IMR-90 (cell line): Measurements from ENCODE around the gene ZNF484.

Experiments used
- CHD1 ChIP-seq: IDR thresholded peaks from 2 replicates; pipeline ENCODE4 v1.6.1; 2012; ENCODE audit warnings: low read depth, low read length, improper control_type of control experiment
- MAZ ChIP-seq: IDR thresholded peaks from 2 replicates; pipeline ENCODE4 v1.6.1; 2012; ENCODE audit warnings: low read depth, mild to moderate bottlenecking, low read length, improper control_type of control experiment, moderate library complexity, borderline replicate concordance
- POLR2A ChIP-seq: IDR thresholded peaks from 2 replicates; pipeline ENCODE4 v1.6.1; 2012; ENCODE audit warnings: mild to moderate bottlenecking, low read depth, low read length
- RCOR1 ChIP-seq: IDR thresholded peaks from 2 replicates; pipeline ENCODE4 v1.6.1; 2012; ENCODE audit warnings: mild to moderate bottlenecking, low read length, improper control_type of control experiment; ENCODE audit not compliant: insufficient replicate concordance
- TF ChIP-seq, protein P1 (sequence below): fragments of 150-350 bp; IDR thresholded peaks from 2 replicates; pipeline ENCODE4 v1.6.1; 2017; ENCODE audit warnings: mild to moderate bottlenecking, antibody characterized with exemption, low read length, low read depth
- TF ChIP-seq, protein P2 (sequence below): conservative IDR thresholded peaks from 2 replicates; pipeline ENCODE4 v1.5.1; 2012; ENCODE audit warnings: mild to moderate bottlenecking, low read depth, low read length, improper control_type of control experiment

DNA sequence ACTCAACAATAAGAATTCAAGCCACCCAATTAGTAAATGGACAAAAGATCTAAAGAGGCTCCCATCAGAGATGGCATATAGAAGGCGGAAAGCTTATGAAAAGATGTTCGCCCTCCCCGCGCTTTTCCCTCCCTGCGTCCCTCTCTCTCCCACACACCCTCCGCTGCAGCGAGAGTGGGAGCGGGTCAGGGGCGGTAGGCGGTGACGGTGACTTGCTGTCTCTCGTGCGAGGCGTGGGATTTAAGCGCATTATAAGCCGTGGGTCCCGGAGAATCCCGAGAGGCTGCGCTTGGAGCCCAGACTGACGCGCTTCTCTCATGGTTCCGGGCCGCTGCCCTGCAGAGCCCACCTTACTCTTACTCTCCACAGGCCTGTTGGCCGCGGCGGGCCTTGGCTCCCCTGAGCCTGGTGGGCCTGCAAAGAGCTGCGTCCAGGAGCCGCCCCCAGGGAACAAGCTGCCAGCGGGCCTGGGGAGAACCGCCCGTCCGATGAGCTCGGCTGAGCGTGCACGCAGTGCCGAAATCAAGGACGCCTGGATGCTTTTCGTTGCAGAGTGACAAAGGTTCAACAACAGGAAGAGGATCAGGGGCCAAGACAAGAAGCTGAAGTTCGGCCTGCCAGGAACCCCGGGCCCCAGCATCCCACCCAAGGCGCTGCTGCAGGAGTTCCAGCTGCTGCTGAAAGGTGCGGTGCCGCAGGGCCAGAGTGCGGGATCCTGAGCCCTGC, 70.6 kb downstream of the ZNF484 start:
- TF ChIP-seq POLR2A (no peak), MAZ (no peak), RCOR1 (no peak), CHD1 (no peak)
- TF ChIP-seq, protein P1, sequence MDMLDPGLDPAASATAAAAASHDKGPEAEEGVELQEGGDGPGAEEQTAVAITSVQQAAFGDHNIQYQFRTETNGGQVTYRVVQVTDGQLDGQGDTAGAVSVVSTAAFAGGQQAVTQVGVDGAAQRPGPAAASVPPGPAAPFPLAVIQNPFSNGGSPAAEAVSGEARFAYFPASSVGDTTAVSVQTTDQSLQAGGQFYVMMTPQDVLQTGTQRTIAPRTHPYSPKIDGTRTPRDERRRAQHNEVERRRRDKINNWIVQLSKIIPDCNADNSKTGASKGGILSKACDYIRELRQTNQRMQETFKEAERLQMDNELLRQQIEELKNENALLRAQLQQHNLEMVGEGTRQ = no peak
- TF ChIP-seq, protein P2, sequence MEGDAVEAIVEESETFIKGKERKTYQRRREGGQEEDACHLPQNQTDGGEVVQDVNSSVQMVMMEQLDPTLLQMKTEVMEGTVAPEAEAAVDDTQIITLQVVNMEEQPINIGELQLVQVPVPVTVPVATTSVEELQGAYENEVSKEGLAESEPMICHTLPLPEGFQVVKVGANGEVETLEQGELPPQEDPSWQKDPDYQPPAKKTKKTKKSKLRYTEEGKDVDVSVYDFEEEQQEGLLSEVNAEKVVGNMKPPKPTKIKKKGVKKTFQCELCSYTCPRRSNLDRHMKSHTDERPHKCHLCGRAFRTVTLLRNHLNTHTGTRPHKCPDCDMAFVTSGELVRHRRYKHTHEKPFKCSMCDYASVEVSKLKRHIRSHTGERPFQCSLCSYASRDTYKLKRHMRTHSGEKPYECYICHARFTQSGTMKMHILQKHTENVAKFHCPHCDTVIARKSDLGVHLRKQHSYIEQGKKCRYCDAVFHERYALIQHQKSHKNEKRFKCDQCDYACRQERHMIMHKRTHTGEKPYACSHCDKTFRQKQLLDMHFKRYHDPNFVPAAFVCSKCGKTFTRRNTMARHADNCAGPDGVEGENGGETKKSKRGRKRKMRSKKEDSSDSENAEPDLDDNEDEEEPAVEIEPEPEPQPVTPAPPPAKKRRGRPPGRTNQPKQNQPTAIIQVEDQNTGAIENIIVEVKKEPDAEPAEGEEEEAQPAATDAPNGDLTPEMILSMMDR = no peak
